GM12864 (cell line): ENCODE results near the gene CIITA.
A peak's percentile ranks its signal among the peaks of the same experiment; 100 is the strongest.

Experiments used
- DNase-seq: peaks from one replicate; pipeline ENCODE4 v3.0.0-alpha.2; 2011; ENCODE audit warnings: low read depth
- H3K4me3 ChIP-seq: 2 replicates; pipeline ENCODE4 v1.5.1; 2011; ENCODE audit warnings: mild to moderate bottlenecking, low read depth, low read length, control low read depth
- TF ChIP-seq, protein P1 (sequence below): IDR thresholded peaks from 2 replicates; pipeline ENCODE4 v1.5.1; 2011; ENCODE audit warnings: low read depth, mild to moderate bottlenecking, moderate library complexity, low read length, control low read depth, inconsistent platforms; ENCODE audit errors: missing control alignments

Gene CIITA

DNA sequence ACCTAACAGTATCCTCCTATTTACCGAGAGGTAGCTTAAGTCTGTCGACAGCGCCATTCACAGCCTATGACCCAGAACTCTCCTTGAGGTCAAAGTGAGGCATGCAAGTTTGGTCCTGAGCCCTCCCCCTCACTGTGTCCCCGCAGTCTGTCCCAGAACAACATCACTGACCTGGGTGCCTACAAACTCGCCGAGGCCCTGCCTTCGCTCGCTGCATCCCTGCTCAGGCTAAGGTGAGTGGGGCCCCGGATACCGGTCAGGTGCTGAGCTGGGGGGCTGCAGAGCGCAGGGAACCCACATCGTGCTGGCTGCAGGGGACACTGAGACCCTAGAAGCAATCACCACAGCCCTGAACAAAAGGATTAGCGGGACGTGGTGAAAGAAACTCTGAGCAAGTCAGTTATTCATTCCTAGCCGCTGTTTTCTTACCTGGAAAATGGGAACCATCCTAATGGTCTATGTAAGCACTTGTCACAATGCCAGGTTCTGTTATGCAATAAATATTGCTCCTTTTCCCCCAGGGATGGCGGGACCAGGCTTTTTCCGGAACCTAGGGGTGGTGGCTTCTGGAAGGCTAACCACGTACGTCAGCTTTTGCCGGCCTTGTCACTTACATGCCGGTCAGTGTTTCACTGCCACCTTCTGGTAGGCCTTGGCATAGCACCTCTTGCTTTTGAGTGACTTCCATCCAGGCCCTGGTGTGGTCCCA is 41.4 kb downstream of the CIITA start:
- no peak overlapping the region for H3K4me3 ChIP-seq
- TF ChIP-seq, protein P1, sequence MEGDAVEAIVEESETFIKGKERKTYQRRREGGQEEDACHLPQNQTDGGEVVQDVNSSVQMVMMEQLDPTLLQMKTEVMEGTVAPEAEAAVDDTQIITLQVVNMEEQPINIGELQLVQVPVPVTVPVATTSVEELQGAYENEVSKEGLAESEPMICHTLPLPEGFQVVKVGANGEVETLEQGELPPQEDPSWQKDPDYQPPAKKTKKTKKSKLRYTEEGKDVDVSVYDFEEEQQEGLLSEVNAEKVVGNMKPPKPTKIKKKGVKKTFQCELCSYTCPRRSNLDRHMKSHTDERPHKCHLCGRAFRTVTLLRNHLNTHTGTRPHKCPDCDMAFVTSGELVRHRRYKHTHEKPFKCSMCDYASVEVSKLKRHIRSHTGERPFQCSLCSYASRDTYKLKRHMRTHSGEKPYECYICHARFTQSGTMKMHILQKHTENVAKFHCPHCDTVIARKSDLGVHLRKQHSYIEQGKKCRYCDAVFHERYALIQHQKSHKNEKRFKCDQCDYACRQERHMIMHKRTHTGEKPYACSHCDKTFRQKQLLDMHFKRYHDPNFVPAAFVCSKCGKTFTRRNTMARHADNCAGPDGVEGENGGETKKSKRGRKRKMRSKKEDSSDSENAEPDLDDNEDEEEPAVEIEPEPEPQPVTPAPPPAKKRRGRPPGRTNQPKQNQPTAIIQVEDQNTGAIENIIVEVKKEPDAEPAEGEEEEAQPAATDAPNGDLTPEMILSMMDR: peak; percentile 100
- peak; percentile 90 for DNase-seq

DNA sequence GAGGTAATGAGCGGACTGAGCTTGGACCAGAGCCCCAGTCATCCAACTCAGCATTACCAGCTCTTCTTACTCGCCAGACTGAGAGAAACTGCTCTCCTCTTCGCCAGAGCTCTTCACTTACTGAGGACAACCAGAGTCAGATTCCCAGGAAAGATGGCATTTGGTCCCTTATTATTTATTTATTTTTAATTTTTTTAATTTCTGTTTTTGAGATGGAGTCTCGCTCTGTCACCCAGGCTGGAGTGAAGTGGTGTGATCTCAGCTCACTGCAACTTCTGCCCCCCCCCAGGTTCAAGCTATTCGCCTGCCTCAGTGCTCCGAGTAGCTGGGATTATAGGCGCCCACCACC is 42.0 kb downstream of the CIITA start:
- no peak overlapping the region for H3K4me3 ChIP-seq
- DNase-seq: no peak
- TF ChIP-seq, protein P1: no peak

DNA sequence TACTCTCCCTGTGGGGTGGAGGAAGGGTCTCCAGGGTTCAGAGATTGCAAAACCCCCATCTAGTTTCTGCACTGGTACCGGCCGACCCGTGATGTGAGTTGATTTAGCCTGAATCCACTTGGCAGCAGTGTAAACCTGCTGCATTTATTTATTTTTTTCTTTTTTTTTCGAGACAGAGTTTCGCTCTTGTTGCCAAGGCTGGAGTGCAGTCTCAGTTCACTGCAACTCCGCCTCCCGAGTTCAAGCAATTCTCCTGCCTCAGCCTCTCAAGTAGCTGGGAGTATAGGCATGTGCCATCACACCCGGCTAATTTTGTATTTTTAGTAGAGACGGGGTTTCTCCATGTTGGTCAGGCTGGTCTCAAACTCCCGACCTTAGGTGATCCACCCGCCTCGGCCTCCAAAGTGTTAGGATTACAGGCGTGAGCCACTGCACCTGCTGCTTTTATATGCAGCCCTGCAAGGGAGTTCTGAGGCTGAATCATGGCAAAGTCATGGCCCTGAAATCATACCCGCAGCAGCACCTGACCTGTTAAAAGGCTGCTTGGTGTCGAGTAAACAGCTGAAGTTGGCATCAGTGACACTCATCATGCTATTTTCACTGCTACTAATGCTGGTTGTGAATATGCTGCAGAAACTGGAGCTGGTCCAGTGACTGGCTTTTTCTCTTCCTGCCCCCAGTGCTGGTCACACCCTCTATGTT is 43.9 kb downstream of the CIITA start:
- H3K4me3 ChIP-seq: no peak overlapping the region
- no peak for DNase-seq
- TF ChIP-seq, protein P1: no peak

DNA sequence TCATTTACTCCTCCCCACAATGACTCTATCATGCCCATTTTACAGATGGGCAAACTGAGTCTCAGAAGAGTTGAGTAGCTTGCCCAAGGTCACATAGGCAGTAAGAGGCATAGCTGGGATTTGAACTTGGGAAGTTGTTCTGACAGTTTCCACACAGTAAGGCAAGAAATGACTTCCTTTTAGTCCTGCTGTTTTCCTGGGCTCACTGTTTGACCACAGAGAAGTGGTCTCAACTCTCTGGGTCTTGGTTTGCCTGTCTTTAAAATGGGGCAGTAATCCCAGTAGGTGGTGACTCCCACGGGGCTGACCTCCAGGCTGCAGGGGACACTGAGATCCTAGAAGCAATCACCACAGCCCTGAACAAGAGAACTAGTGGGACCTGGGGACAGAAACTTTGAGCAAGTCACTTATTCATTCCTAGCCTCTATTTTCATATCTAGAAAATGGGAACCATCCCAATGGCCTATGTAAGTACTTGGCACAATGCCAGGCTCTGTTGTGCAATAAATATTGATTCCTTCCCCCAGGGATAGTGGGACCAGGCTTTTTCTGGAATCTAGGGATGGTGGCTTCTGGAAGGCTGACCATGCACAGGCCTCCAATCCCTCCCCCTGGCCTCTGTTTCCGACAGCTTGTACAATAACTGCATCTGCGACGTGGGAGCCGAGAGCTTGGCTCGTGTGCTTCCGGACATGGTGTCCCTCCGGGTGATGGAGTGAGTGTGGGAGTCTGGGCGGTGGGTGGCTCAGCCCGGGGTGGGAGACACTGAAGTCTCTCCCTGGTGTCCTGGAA is 44.7 kb downstream of the CIITA start:
- DNase-seq: no peak
- TF ChIP-seq, protein P1: no peak
- no peak overlapping the region for H3K4me3 ChIP-seq

DNA sequence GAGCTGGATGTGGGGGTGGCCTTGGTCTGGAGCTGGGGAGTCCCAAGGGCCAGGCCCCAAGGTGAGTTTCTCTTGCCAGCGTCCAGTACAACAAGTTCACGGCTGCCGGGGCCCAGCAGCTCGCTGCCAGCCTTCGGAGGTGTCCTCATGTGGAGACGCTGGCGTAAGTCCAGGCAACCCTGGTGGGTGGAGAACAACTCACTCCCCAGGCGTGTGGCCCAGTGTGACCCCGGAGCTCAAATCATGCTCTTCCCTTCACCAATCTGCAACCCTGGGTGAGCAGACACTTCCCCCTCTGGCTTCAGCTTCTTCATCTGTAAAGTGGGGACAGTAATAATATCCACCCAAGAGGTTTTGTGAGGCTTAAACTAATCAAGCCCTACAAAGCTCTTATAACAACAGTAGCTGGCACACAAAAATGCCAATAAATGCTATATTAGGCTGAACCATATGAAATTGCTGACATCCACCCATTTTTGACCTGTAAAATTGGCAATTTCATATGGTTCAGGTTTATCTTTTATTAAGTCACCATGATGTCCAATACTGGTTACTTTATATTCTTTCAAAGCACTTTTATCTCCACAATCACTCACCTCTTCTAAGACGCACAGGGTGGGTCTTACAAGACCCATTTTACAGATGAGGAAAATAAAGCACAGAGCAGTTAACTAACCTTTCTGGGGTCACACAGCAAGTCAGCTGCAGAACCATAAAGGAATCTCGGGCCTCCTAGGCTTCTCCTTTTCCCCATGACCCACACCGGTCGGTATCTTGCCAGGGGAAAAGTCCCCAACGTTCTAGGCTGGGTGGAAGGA is 45.5 kb downstream of the CIITA start:
- TF ChIP-seq, protein P1: no peak
- DNase-seq: no peak
- no peak overlapping the region for H3K4me3 ChIP-seq

DNA sequence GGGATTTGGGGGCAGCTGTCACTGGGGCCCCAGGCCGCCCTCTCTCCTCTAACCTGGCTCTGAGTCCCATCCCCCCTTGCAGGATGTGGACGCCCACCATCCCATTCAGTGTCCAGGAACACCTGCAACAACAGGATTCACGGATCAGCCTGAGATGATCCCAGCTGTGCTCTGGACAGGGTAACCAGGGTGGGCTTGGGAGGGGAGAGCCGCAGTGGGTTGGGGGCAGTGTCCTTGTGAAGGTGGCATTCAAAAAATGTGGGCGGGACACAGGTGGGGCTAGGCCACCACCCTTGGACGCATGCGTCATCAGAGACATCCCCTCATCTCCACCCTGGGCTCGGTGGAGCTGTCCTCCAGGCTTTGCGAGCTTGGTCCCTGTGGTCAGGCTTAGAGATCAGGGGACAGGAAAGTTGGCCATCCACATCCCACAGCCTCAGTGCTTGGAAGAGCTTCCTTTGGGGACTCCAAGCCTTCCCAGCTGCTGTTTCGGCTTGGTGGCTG is 46.2 kb downstream of the CIITA start:
- TF ChIP-seq, protein P1: no peak

More for the DNA sequence above, 46.2 kb downstream of the CIITA start:
- H3K4me3 ChIP-seq: no peak overlapping the region
- DNase-seq: no peak
